ENCODE data around the gene NID2. TPM values are rescaled to one million over a fixed set of nuclear protein-coding genes. Genes with fewer than 3 reads are reported as not detected.

Gene NID2
- total RNA-seq, 1 experiment from 2014 or later, result 12.6 TPM

- peaks cover 10% of the 10 kb centered on the region for H3K4me1 ChIP-seq (ENCODE audit: insufficient read depth, low read length, poor library complexity, severe bottlenecking)
- POLR2A ChIA-PET (ENCODE audit: low non-redundant PET), result no interaction called here
- no peak overlapping the region for H3K4me3 ChIP-seq (ENCODE audit: low read depth, low read length, poor library complexity, severe bottlenecking)
- H3K27me3 ChIP-seq (replicated peaks; ENCODE audit: insufficient read depth, low read depth, low read length, poor library complexity), result peaks cover 7% of the 10 kb centered on the region
- H3K27ac ChIP-seq (ENCODE audit: low read depth, low read length, poor library complexity, severe bottlenecking), result no peak overlapping the region
- no peak for DNase-seq (ENCODE audit: low spot score)
- BruUV-seq (replicated peaks), result no TSS peak
- intact Hi-C loops (cut with micrococcal nuclease; ENCODE audit: unreplicated experiment), result loop anchor here (5.0 kb wide), 1 partner anchor 70 kb away; no protein-coding TSS in a partner anchor
- CTCF ChIA-PET, result interaction anchor here (1.1 to 1.3 kb wide), 3 partner anchors 8 to 77 kb away, joined by 3 to 4 read pairs (median 3); no protein-coding TSS in a partner anchor
- no peak for TF ChIP-seq CTCF (conservative IDR thresholded peaks at IDR 0.05; ENCODE audit: low read depth, low read length)
- TF ChIP-seq EZH2 (IDR thresholded peaks at IDR 0.05; ENCODE audit: borderline replicate concordance, low read depth, low read length, poor library complexity, severe bottlenecking), result no peak
- no peaks in the 10 kb centered on the region for H3K36me3 ChIP-seq (ENCODE audit: insufficient read depth, low read length, poor library complexity, severe bottlenecking)
- no peaks in the 10 kb centered on the region for H3K9me3 ChIP-seq (ENCODE audit: low read depth, low read length, poor library complexity, severe bottlenecking)
Observed at GRCh38 chr14:52072266-52072780, 3.5 kb upstream of the NID2 start.

GRCh38 chr14:52071675-52072074, 2.8 kb upstream of the NID2 start:
- CTCF ChIA-PET, result interaction anchor here (0.6 to 1.3 kb wide), 6 partner anchors 9 to 291 kb away, joined by 3 to 7 read pairs (median 3); no protein-coding TSS in a partner anchor
- DNase-seq (ENCODE audit: low spot score), result peak; percentile 74
- no peak for TF ChIP-seq EZH2 (IDR thresholded peaks at IDR 0.05; ENCODE audit: borderline replicate concordance, low read depth, low read length, poor library complexity, severe bottlenecking)
- peak; percentile 77 for TF ChIP-seq CTCF (conservative IDR thresholded peaks at IDR 0.05; ENCODE audit: low read depth, low read length)
- POLR2A ChIA-PET (ENCODE audit: low non-redundant PET), result interaction anchor here (0.6 kb wide), 1 partner anchor 609 kb away, joined by 12 read pairs; no protein-coding TSS in a partner anchor
- peaks cover 10% of the 10 kb centered on the region for H3K4me1 ChIP-seq (ENCODE audit: insufficient read depth, low read length, poor library complexity, severe bottlenecking)
- no peak overlapping the region for H3K4me3 ChIP-seq (ENCODE audit: low read depth, low read length, poor library complexity, severe bottlenecking)
- H3K27ac ChIP-seq (ENCODE audit: low read depth, low read length, poor library complexity, severe bottlenecking), result no peak overlapping the region
- no TSS peak for BruUV-seq (replicated peaks)
- H3K9me3 ChIP-seq (ENCODE audit: low read depth, low read length, poor library complexity, severe bottlenecking), result no peaks in the 10 kb centered on the region
- H3K27me3 ChIP-seq (replicated peaks; ENCODE audit: insufficient read depth, low read depth, low read length, poor library complexity), result peaks cover 7% of the 10 kb centered on the region
- H3K36me3 ChIP-seq (ENCODE audit: insufficient read depth, low read length, poor library complexity, severe bottlenecking), result no peaks in the 10 kb centered on the region
- intact Hi-C loops (cut with micrococcal nuclease; ENCODE audit: unreplicated experiment), result loop anchor here (5.0 kb wide), 1 partner anchor 69 kb away; no protein-coding TSS in a partner anchor

GRCh38 chr14:52070051-52070431, 1.2 kb upstream of the NID2 start:
- H3K4me3 ChIP-seq (ENCODE audit: low read depth, low read length, poor library complexity, severe bottlenecking), result peak overlapping the region; percentile 65
- intact Hi-C loops (cut with micrococcal nuclease; ENCODE audit: unreplicated experiment), result loop anchor here (5.0 kb wide), 1 partner anchor 68 kb away; no protein-coding TSS in a partner anchor
- no peak for DNase-seq (ENCODE audit: low spot score)
- BruUV-seq (replicated peaks), result no TSS peak
- H3K9me3 ChIP-seq (ENCODE audit: low read depth, low read length, poor library complexity, severe bottlenecking), result no peaks in the 10 kb centered on the region
- TF ChIP-seq CTCF (conservative IDR thresholded peaks at IDR 0.05; ENCODE audit: low read depth, low read length) (no peak), EZH2 (IDR thresholded peaks at IDR 0.05; ENCODE audit: borderline replicate concordance, low read depth, low read length, poor library complexity, severe bottlenecking) (no peak)
- no peak overlapping the region for H3K27ac ChIP-seq (ENCODE audit: low read depth, low read length, poor library complexity, severe bottlenecking)
- peaks cover 10% of the 10 kb centered on the region for H3K4me1 ChIP-seq (ENCODE audit: insufficient read depth, low read length, poor library complexity, severe bottlenecking)
- POLR2A ChIA-PET (ENCODE audit: low non-redundant PET), result no interaction called here
- peaks cover 7% of the 10 kb centered on the region for H3K27me3 ChIP-seq (replicated peaks; ENCODE audit: insufficient read depth, low read depth, low read length, poor library complexity)
- H3K36me3 ChIP-seq (ENCODE audit: insufficient read depth, low read length, poor library complexity, severe bottlenecking), result peaks cover 4% of the 10 kb centered on the region
- CTCF ChIA-PET, result no interaction called here

Data from A673 (cell line).